ENCODE results near the gene GOLGA6C. TPM values are rescaled to one million over a fixed set of nuclear protein-coding genes. Genes with fewer than 3 reads are reported as not detected.
"Not testable (repeated sequence)": the region's sequence is repeated elsewhere in the genome, so short reads cannot be mapped to it uniquely, and the experiment has no call there.

Gene GOLGA6C
- total RNA-seq, 1 experiment from 2014 or later, result not detected

GRCh38 chr15:75251343-75251742, 6.8 kb upstream of the GOLGA6C start:
- not testable (repeated sequence) for DNase-seq (ENCODE audit: low spot score)

GRCh38 chr15:75252285-75252684, 5.8 kb upstream of the GOLGA6C start:
- DNase-seq (ENCODE audit: low spot score), result not testable (repeated sequence)

- not testable (repeated sequence) for DNase-seq (ENCODE audit: low spot score)
Observed at GRCh38 chr15:75258620-75259343, 648 bp downstream of the GOLGA6C start.

- not testable (repeated sequence) for DNase-seq (ENCODE audit: low spot score)
Observed at GRCh38 chr15:75259873-75260272, 1.7 kb downstream of the GOLGA6C start.

GRCh38 chr15:75273751-75274359, 15.7 kb downstream of the GOLGA6C start:
- not testable (repeated sequence) for DNase-seq (ENCODE audit: low spot score)

GRCh38 chr15:75274509-75275107, 16.5 kb downstream of the GOLGA6C start:
- peak; percentile 9 for DNase-seq (ENCODE audit: low spot score)

GRCh38 chr15:75275617-75276016, 17.5 kb downstream of the GOLGA6C start:
- not testable (repeated sequence) for DNase-seq (ENCODE audit: low spot score)

GRCh38 chr15:75278497-75278896, 20.4 kb downstream of the GOLGA6C start:
- DNase-seq (ENCODE audit: low spot score), result not testable (repeated sequence)

GRCh38 chr15:75282572-75282971, 24.4 kb downstream of the GOLGA6C start, which contains the start of gene GOLGA6D:
TSS of gene GOLGA6D (plus strand) at chr15:75282835. CDS start at chr15:75282876, 41 bp downstream.
- not testable (repeated sequence) for DNase-seq (ENCODE audit: low spot score)

GRCh38 chr15:75284152-75284551, 26.0 kb downstream of the GOLGA6C start:
- DNase-seq (ENCODE audit: low spot score), result not testable (repeated sequence)

- DNase-seq (ENCODE audit: low spot score), result not testable (repeated sequence)
Observed at GRCh38 chr15:75293660-75294059, 35.5 kb downstream of the GOLGA6C start.

GRCh38 chr15:75298541-75299310, 40.6 kb downstream of the GOLGA6C start:
- DNase-seq (ENCODE audit: low spot score), result not testable (repeated sequence)

- DNase-seq (ENCODE audit: low spot score), result not testable (repeated sequence)
Observed at GRCh38 chr15:75299311-75299688, 41.2 kb downstream of the GOLGA6C start.

GRCh38 chr15:75300026-75300425, 41.9 kb downstream of the GOLGA6C start:
- DNase-seq (ENCODE audit: low spot score), result not testable (repeated sequence)

- no peak for DNase-seq (ENCODE audit: low spot score)
Observed at GRCh38 chr15:75302318-75302717, 44.2 kb downstream of the GOLGA6C start.

GRCh38 chr15:75302753-75303152, 44.6 kb downstream of the GOLGA6C start:
- not testable (repeated sequence) for DNase-seq (ENCODE audit: low spot score)

GRCh38 chr15:75306188-75306587, 48.1 kb downstream of the GOLGA6C start:
- no peak for DNase-seq (ENCODE audit: low spot score)

- peak; percentile 33 for DNase-seq (ENCODE audit: low spot score)
Observed at GRCh38 chr15:75307778-75308390, 49.8 kb downstream of the GOLGA6C start.

GRCh38 chr15:75309711-75310110, 51.6 kb downstream of the GOLGA6C start:
- DNase-seq (ENCODE audit: low spot score), result no peak

GRCh38 chr15:75312548-75312947, 54.4 kb downstream of the GOLGA6C start:
- DNase-seq (ENCODE audit: low spot score), result peak; percentile 47

GRCh38 chr15:75313116-75313845, 55.1 kb downstream of the GOLGA6C start:
- no peak for DNase-seq (ENCODE audit: low spot score)
